Upper lobe of left lung (tissue), 6 donors: ENCODE data around the gene XPR1. TPM values are rescaled to one million over a fixed set of nuclear protein-coding genes. Genes with fewer than 3 reads are reported as not detected.

Experiments
- ATAC-seq, 2 donors: fragments of 200-7000 bp; cut with Tn5 transposase; one replicate each; pipeline ENCODE4 v1.9.1; 2022; ENCODE audit warnings: mild to moderate bottlenecking in 2 of 2, moderate library complexity in 2 of 2; ENCODE audit not compliant: low FRiP score in 2 of 2
- DNase-seq, 2 donors: peaks; one replicate each; pipeline ENCODE4 v3.0.0-alpha.2; 2019 to 2020
- H3K27ac ChIP-seq, 4 donors: fragments of 200-600 bp; sonication (generic); one replicate each; pipeline ENCODE4 v1.5.1; 2016 to 2019
- H3K27me3 ChIP-seq, 4 donors: fragments of 200-600 bp; sonication (generic); one replicate each; pipeline ENCODE4 v1.5.1; 2017 to 2019
- H3K36me3 ChIP-seq, 4 donors: fragments of 200-600 bp; sonication (generic); one replicate each; pipeline ENCODE4 v1.5.1; 2016 to 2019
- H3K4me1 ChIP-seq, 4 donors: fragments of 200-600 bp; sonication (generic); one replicate each; pipeline ENCODE4 v1.5.1; 2018 to 2019
- H3K4me3 ChIP-seq, 4 donors: fragments of 200-600 bp; sonication (generic); one replicate each; pipeline ENCODE4 v1.5.1; 2017 to 2019; ENCODE audit warnings: mild to moderate bottlenecking in 2 of 4, moderate library complexity in 1 of 4
- H3K9me3 ChIP-seq, 4 donors: fragments of 200-600 bp; sonication (generic); one replicate each; pipeline ENCODE4 v1.5.1; 2018 to 2019
- CTCF ChIP-seq, 6 experiments: fragments of 450-650 bp in 4 of 6; fragments of 200-600 bp in 2 of 6; sonication (generic) in 2 of 6; IDR thresholded peaks; one replicate each; pipeline ENCODE4 v1.5.1; 2016 to 2019; ENCODE audit warnings: antibody characterized with exemption in 6 of 6
- EP300 ChIP-seq, 4 donors: sonication (generic); formaldehyde crosslinking; IDR thresholded peaks; one replicate each; pipeline ENCODE4 v1.5.1; 2017; ENCODE audit warnings: antibody characterized with exemption in 4 of 4, control low read depth in 2 of 4
- POLR2A ChIP-seq, 4 donors: fragments of 450-650 bp; IDR thresholded peaks; one replicate each; pipeline ENCODE4 v1.5.1; 2016 to 2017; ENCODE audit warnings: antibody characterized with exemption in 4 of 4, mild to moderate bottlenecking in 2 of 4
- POLR2AphosphoS5 ChIP-seq, 2 donors: sonication (generic); formaldehyde crosslinking; IDR thresholded peaks; one replicate each; pipeline ENCODE4 v1.5.1; 2017; ENCODE audit warnings: antibody characterized with exemption in 2 of 2
- WGBS, 2 donors: methylation state at CpG; one replicate each; pipeline ENCODE4 v1.1.5; 2017 to 2018; 5-methylcytosine and 5-hydroxymethylcytosine counted together
- total RNA-seq, 6 donors: library from RNA; depleted of rRNA in 4 of 6; stranded (reverse); fragments of >200 nt in 4 of 6; gene quantifications; one replicate each; pipeline versions ENCODE4 v1.1.0 to v1.2.1, GENCODE V29; 2016 to 2021
- donor health status: DM: no; HTN: no; CAD: no; lungs with moderate emphysema.
- donor health status: DM: no; HTN: yes; CAD: no; lungs with severe emphysema.

Gene XPR1
- total RNA-seq, 6 donors from 2014 or later: 21.3 to 30.2 (median 25.3) TPM

GRCh38 chr1:180627411-180627810 lies 4.4 kb upstream of the XPR1 start:
- DNase-seq: no peak
- Histone ChIP-seq H3K4me3 (no peak overlapping the region), H3K27me3 (no peaks in the 10 kb centered on the region), H3K36me3 (no peaks in the 10 kb centered on the region), H3K27ac (no peak overlapping the region), H3K4me1 (peaks cover 0 to 7% (median 6%) of the 10 kb centered on the region in 4 donors), H3K9me3 (no peaks in the 10 kb centered on the region)
- WGBS, 2 donors: 92 to 100% methylated on average over 1 of the region's 1 CpG
- no peak for ATAC-seq
- TF ChIP-seq EP300 (IDR thresholded peaks at IDR 0.05) (no peak), POLR2AphosphoS5 (IDR thresholded peaks at IDR 0.05) (no peak)

- no peak overlapping the region for H3K27ac ChIP-seq
- 70 to 75% methylated on average over 1 of the region's 1 CpG for WGBS, 2 donors
- ATAC-seq (no peak), DNase-seq (no peak)
- H3K4me1 ChIP-seq: peaks cover 9 to 18% (median 15%) of the 10 kb centered on the region in 4 donors
- no peaks in the 10 kb centered on the region for H3K9me3 ChIP-seq
- H3K36me3 ChIP-seq: no peaks in the 10 kb centered on the region
- TF ChIP-seq CTCF (IDR thresholded peaks at IDR 0.05) (no peak), POLR2AphosphoS5 (IDR thresholded peaks at IDR 0.05) (no peak), POLR2A (IDR thresholded peaks at IDR 0.05) (no peak), EP300 (IDR thresholded peaks at IDR 0.05) (no peak)
- no peaks in the 10 kb centered on the region for H3K27me3 ChIP-seq
- no peak overlapping the region for H3K4me3 ChIP-seq
Measured at GRCh38 chr1:180628646-180629045, 3.2 kb upstream of the XPR1 start.

- Histone ChIP-seq H3K9me3 (no peaks in the 10 kb centered on the region), H3K4me3 (no peak overlapping the region), H3K27ac (peak overlapping the region in 1 of 4 donors; percentile 67), H3K4me1 (peaks cover 20 to 28% (median 22%) of the 10 kb centered on the region in 4 donors), H3K36me3 (no peaks in the 10 kb centered on the region), H3K27me3 (no peaks in the 10 kb centered on the region)
- ATAC-seq (peak in 1 of 2 donors; percentile 22), DNase-seq (no peak)
- WGBS, 2 donors: 88 to 100% methylated on average over 2 of the region's 2 CpGs
- no peak for TF ChIP-seq EP300 (IDR thresholded peaks at IDR 0.05)
- TF ChIP-seq POLR2AphosphoS5 (IDR thresholded peaks at IDR 0.05): no peak
- no peak for TF ChIP-seq POLR2A (IDR thresholded peaks at IDR 0.05)
- no peak for TF ChIP-seq CTCF (IDR thresholded peaks at IDR 0.05)
Measured at GRCh38 chr1:180630408-180631193, 1.2 kb upstream of the XPR1 start.

GRCh38 chr1:180631194-180631765 lies 542 bp upstream of the XPR1 start:
- Histone ChIP-seq H3K4me3 (peak overlapping the region in 1 of 4 donors; percentile 69), H3K36me3 (no peaks in the 10 kb centered on the region), H3K27ac (peak overlapping the region; percentile 12 to 95 (median 80)), H3K9me3 (no peaks in the 10 kb centered on the region), H3K27me3 (no peaks in the 10 kb centered on the region), H3K4me1 (peaks cover 20 to 30% (median 23%) of the 10 kb centered on the region in 4 donors)
- DNase-seq (no peak), ATAC-seq (no peak)
- TF ChIP-seq POLR2AphosphoS5 (IDR thresholded peaks at IDR 0.05) (no peak), CTCF (IDR thresholded peaks at IDR 0.05) (no peak), POLR2A (IDR thresholded peaks at IDR 0.05) (no peak), EP300 (IDR thresholded peaks at IDR 0.05) (no peak)
- 44% methylated on average over 6 of the region's 6 CpGs for WGBS, 2 donors

GRCh38 chr1:180632326-180633056 lies 669 bp downstream of the XPR1 start:
- ATAC-seq: peak; percentile 65 to 72

More at GRCh38 chr1:180632326-180633056, 669 bp downstream of the XPR1 start:
- 1 to 2% methylated on average over 7 to 21 of the region's 44 CpGs for WGBS, 2 donors
- peak overlapping the region; percentile 69 to 97 (median 84) for H3K4me3 ChIP-seq
- no peaks in the 10 kb centered on the region for H3K27me3 ChIP-seq
- TF ChIP-seq CTCF (IDR thresholded peaks at IDR 0.05): peak in 2 of 6 experiments; percentile 6 to 21
- no peak for TF ChIP-seq POLR2AphosphoS5 (IDR thresholded peaks at IDR 0.05)
- H3K9me3 ChIP-seq: no peaks in the 10 kb centered on the region
- no peaks in the 10 kb centered on the region for H3K36me3 ChIP-seq
- peak; percentile 41 to 94 for DNase-seq
- peak overlapping the region; percentile 88 to 95 (median 92) for H3K27ac ChIP-seq
- H3K4me1 ChIP-seq: peaks cover 20 to 30% (median 25%) of the 10 kb centered on the region in 4 donors
